ENCODE measurements around the gene HMX2.

Gene HMX2

DNA sequence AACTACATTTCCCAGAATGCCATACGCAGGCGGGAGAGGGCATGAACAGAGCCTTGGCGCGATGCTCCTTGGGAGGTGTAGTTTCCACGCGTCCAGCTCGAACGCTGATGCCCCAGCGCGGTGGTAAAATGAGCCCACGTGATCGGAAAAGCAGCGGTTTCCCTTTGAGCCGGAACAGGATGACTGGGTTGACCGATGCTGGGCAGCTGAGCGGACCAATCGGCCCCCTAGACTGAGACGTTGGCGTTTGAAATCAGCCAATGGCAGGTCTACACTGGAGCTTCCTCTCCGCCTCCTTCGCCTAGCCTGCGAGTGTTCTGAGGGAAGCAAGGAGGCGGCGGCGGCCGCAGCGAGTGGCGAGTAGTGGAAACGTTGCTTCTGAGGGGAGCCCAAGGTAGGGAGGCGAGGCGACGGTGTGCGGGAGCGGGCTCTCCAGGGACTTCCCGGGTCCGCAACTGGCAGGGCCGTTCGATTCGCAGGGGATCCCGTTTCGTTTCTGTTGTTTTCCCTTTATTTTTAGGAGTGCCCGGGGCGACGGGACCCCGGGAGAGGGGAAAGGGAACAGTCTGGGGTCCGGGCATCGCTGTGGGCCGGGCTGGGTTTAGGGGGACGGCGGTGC, 6.3 kb downstream of the HMX2 start, which contains the start of gene BUB3:
Gene BUB3, plus strand, starts transcription at position 311 of the 619 bp plus-strand sequence. CDS start 516 bp downstream, outside the sequence.
- no peaks in the 10 kb centered on the region for H3K9me2 ChIP-seq (ENCODE audit: low read depth, low read length)
- H3K4me2 ChIP-seq (ENCODE audit: low read length), result peak within 1 kb of the TSS; percentile 73
- H3K9ac ChIP-seq (ENCODE audit: low read length), result peak within 1 kb of the TSS; percentile 99
- no peaks in the 10 kb centered on the region for H3K9me3 ChIP-seq (ENCODE audit: low read length)
- no peaks in the 10 kb centered on the region for H3F3A ChIP-seq (ENCODE audit: insufficient read depth, low read length)
- H3K27ac ChIP-seq (ENCODE audit: low read depth, low read length, poor library complexity, severe bottlenecking), result peak within 1 kb of the TSS; percentile 85
- no peaks in the 10 kb centered on the region for H4K20me1 ChIP-seq (ENCODE audit: insufficient read depth, low read length)
- peak within 1 kb of the TSS; percentile 83 for H3K4me3 ChIP-seq (ENCODE audit: low read depth, low read length, poor library complexity, severe bottlenecking)
- peaks cover 4% of the 10 kb centered on the region; the same call in 1 of the 2 replicates for H3K27me3 ChIP-seq (ENCODE audit: insufficient read depth, low read length)
- peaks cover 46% of the 10 kb centered on the region for H3K79me2 ChIP-seq (ENCODE audit: insufficient read depth, low read length)
- peak within 1 kb of the TSS; percentile 25 for H2AFZ ChIP-seq (ENCODE audit: low read length)
- TF ChIP-seq EZH2 (IDR thresholded peaks at IDR 0.05; ENCODE audit: borderline replicate concordance, low read length), result no peak
- TF ChIP-seq CTCF (IDR thresholded peaks at IDR 0.05; ENCODE audit: low read length), result no peak
- peaks cover 45% of the 10 kb centered on the region for H3K36me3 ChIP-seq (ENCODE audit: insufficient read depth, low read length)
- peaks cover 55% of the 10 kb centered on the region for H3K4me1 ChIP-seq (ENCODE audit: insufficient read depth, low read length, severe bottlenecking)

- Histone ChIP-seq H3K36me3 (ENCODE audit: insufficient read depth, low read length) (peaks cover 52% of the 10 kb centered on the region), H3K9me3 (ENCODE audit: low read length) (no peaks in the 10 kb centered on the region), H3K27ac (ENCODE audit: low read depth, low read length, poor library complexity, severe bottlenecking) (peak overlapping the region; percentile 85), H3K27me3 (ENCODE audit: insufficient read depth, low read length) (peaks cover 4% of the 10 kb centered on the region; the same call in 1 of the 2 replicates), H4K20me1 (ENCODE audit: insufficient read depth, low read length) (no peaks in the 10 kb centered on the region), H3K9me2 (ENCODE audit: low read depth, low read length) (no peaks in the 10 kb centered on the region), H3K9ac (ENCODE audit: low read length) (peak overlapping the region; percentile 99), H3K79me2 (ENCODE audit: insufficient read depth, low read length) (peaks cover 53% of the 10 kb centered on the region), H3K4me3 (ENCODE audit: low read depth, low read length, poor library complexity, severe bottlenecking) (peak overlapping the region; percentile 83), H3K4me1 (ENCODE audit: insufficient read depth, low read length, severe bottlenecking) (peaks cover 62% of the 10 kb centered on the region), H2AFZ (ENCODE audit: low read length) (no peak overlapping the region), H3F3A (ENCODE audit: insufficient read depth, low read length) (no peaks in the 10 kb centered on the region), H3K4me2 (ENCODE audit: low read length) (peak overlapping the region; percentile 73)
- no peak for TF ChIP-seq CTCF (IDR thresholded peaks at IDR 0.05; ENCODE audit: low read length)
- no peak for TF ChIP-seq EZH2 (IDR thresholded peaks at IDR 0.05; ENCODE audit: borderline replicate concordance, low read length)
Measured at GRCh38 chr10:123154711-123155505, 7.0 kb downstream of the HMX2 start.

DNA sequence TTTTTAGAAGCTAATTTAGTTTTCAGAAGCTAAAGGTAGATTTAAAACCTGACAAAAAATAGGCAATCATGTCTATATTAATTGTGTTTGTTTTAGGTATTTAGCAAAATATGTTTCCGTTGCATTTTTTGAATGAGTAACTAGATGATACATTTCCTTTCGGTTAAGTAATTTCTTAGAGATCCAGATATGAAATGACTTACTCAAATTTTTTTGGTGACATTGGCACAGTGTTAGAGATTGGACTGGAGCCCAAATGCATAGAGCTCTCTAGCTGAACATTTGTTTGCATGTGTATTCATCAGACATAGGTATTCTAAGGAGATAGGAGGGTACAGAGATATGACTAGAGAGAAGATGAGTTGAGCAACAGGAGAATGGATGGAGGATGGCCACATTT, 8.1 kb downstream of the HMX2 start:
- Histone ChIP-seq H3K9ac (ENCODE audit: low read length) (peak overlapping the region; percentile 99; the same call in 1 of the 2 replicates), H3K27me3 (ENCODE audit: insufficient read depth, low read length) (no peaks in the 10 kb centered on the region; the same call in 1 of the 2 replicates), H3K4me3 (ENCODE audit: low read depth, low read length, poor library complexity, severe bottlenecking) (peak overlapping the region; percentile 83), H3K27ac (ENCODE audit: low read depth, low read length, poor library complexity, severe bottlenecking) (no peak overlapping the region), H2AFZ (ENCODE audit: low read length) (no peak overlapping the region), H3K4me1 (ENCODE audit: insufficient read depth, low read length, severe bottlenecking) (peaks cover 68% of the 10 kb centered on the region), H4K20me1 (ENCODE audit: insufficient read depth, low read length) (no peaks in the 10 kb centered on the region), H3K4me2 (ENCODE audit: low read length) (peak overlapping the region; percentile 73), H3K79me2 (ENCODE audit: insufficient read depth, low read length) (peaks cover 58% of the 10 kb centered on the region), H3K9me2 (ENCODE audit: low read depth, low read length) (no peaks in the 10 kb centered on the region), H3K9me3 (ENCODE audit: low read length) (no peaks in the 10 kb centered on the region), H3K36me3 (ENCODE audit: insufficient read depth, low read length) (peaks cover 63% of the 10 kb centered on the region), H3F3A (ENCODE audit: insufficient read depth, low read length) (no peaks in the 10 kb centered on the region)
- TF ChIP-seq CTCF (IDR thresholded peaks at IDR 0.05; ENCODE audit: low read length), result no peak
- no peak for TF ChIP-seq EZH2 (IDR thresholded peaks at IDR 0.05; ENCODE audit: borderline replicate concordance, low read length)
